ENCODE measurements around the gene ATP6V1B1. TPM values are rescaled to one million over a fixed set of nuclear protein-coding genes. Genes with fewer than 3 reads are reported as not detected.

The ATP6V1B1 gene
- total RNA-seq, 2 donors from 2014 or later, result not detected

DNA sequence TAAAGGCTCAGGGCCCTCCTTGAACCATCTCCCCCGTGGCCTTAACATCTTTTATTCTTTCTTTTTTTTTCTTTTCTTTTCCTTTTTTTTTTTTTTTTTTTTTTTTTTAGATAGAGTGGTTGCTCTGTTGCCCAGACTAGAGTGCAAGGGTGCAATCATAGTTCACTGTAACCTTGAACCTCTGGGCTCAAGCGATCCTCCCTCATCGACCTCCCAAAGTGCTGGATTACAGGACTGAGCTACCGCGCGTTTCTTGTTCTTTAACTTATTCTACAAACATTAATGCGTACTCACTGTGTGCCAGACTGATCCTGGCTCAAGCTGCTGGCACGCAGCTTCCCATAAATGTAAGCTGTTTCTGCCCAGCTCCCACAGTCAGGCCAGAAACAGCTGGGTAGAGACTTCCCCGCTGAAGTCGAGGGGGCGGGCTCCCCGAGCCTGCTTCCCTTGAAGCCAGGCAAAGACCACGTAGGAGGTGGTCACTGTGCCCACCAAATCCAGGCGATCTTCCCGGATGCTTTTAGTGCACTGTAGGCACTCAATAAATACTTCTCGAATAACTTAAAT is 29.2 kb upstream of the ATP6V1B1 start:
- no peak for ATAC-seq (replicated peaks)
- Mint-ChIP-seq H3K9me3 (no peaks in the 10 kb centered on the region), H3K4me3 (peak overlapping the region; percentile 21), H3K36me3 (ENCODE audit: low read depth) (no peaks in the 10 kb centered on the region), H3K27ac (no peak overlapping the region), H3K4me1 (no peaks in the 10 kb centered on the region), H3K27me3 (peaks cover 61% of the 10 kb centered on the region)

GRCh38 chr2:70907130-70908057 is 28.3 kb upstream of the ATP6V1B1 start:
- H3K27me3 Mint-ChIP-seq, result peaks cover 62% of the 10 kb centered on the region
- no peak overlapping the region for H3K27ac Mint-ChIP-seq
- no peaks in the 10 kb centered on the region for H3K36me3 Mint-ChIP-seq (ENCODE audit: low read depth)
- H3K9me3 Mint-ChIP-seq, result no peaks in the 10 kb centered on the region
- no peak for ATAC-seq (replicated peaks)
- no peaks in the 10 kb centered on the region for H3K4me1 Mint-ChIP-seq
- H3K4me3 Mint-ChIP-seq, result peak overlapping the region; percentile 21

- no peak for ATAC-seq (replicated peaks)
- no peaks in the 10 kb centered on the region for H3K36me3 Mint-ChIP-seq (ENCODE audit: low read depth)
- H3K4me3 Mint-ChIP-seq, result no peak overlapping the region
Observed at GRCh38 chr2:70916291-70916690, 19.4 kb upstream of the ATP6V1B1 start.

DNA sequence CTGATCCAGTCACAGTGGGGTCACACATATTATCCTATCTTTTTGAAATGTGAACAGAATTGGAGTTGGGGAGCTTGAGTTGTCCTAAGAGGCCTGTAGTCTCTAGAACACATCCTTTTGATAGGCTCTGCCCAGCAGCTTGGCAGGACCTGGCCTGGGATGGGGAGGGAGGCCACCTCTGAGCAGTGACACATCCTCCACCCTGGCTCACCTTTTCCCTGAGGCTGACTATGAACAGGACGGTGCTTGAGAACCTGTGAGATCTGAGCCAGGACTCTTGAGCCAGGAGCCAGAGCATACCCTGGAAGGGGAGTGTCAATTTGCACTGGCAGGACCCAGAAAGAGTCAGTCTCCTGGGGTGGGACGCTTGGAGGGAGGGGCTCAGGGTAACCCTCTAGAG is 17.7 kb upstream of the ATP6V1B1 start:
- Mint-ChIP-seq H3K9me3 (no peaks in the 10 kb centered on the region), H3K4me3 (no peak overlapping the region), H3K27ac (no peak overlapping the region), H3K4me1 (no peaks in the 10 kb centered on the region), H3K36me3 (ENCODE audit: low read depth) (no peaks in the 10 kb centered on the region), H3K27me3 (peaks cover 19% of the 10 kb centered on the region)
- no peak for ATAC-seq (replicated peaks)

More at GRCh38 chr2:70916291-70916690, 19.4 kb upstream of the ATP6V1B1 start:
- H3K27ac Mint-ChIP-seq, result no peak overlapping the region
- H3K9me3 Mint-ChIP-seq, result no peaks in the 10 kb centered on the region
- H3K4me1 Mint-ChIP-seq, result no peaks in the 10 kb centered on the region
- peaks cover 30% of the 10 kb centered on the region for H3K27me3 Mint-ChIP-seq

- no peak overlapping the region for H3K4me3 Mint-ChIP-seq
- H3K36me3 Mint-ChIP-seq (ENCODE audit: low read depth), result no peaks in the 10 kb centered on the region
- peaks cover 17% of the 10 kb centered on the region for H3K27me3 Mint-ChIP-seq
- no peak overlapping the region for H3K27ac Mint-ChIP-seq
- no peaks in the 10 kb centered on the region for H3K9me3 Mint-ChIP-seq
- ATAC-seq (replicated peaks), result peak; percentile 65
- H3K4me1 Mint-ChIP-seq, result no peaks in the 10 kb centered on the region
Observed at GRCh38 chr2:70919672-70920366, 15.9 kb upstream of the ATP6V1B1 start.

GRCh38 chr2:70920367-70920715 is 15.4 kb upstream of the ATP6V1B1 start:
- Mint-ChIP-seq H3K36me3 (ENCODE audit: low read depth) (no peaks in the 10 kb centered on the region), H3K4me3 (no peak overlapping the region)

DNA sequence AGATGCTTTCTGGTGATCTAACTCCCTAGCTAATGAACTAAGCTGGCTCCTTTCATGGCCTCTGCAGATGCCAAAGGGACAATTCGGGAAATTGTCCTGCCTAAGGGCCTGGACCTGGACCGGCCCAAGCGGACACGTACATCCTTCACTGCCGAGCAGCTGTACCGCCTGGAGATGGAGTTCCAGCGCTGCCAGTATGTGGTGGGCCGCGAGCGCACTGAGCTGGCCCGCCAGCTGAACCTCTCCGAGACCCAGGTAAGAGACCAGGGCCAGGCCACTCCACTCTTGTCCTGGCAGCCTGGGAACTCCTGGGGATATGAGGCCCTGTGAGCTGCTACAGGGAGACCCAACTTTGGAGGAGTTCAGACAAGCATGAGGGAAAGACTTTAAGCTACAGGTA is 14.7 kb upstream of the ATP6V1B1 start:
- Mint-ChIP-seq H3K4me3 (no peak overlapping the region), H3K9me3 (no peaks in the 10 kb centered on the region), H3K27ac (no peak overlapping the region), H3K27me3 (peaks cover 14% of the 10 kb centered on the region), H3K36me3 (ENCODE audit: low read depth) (no peaks in the 10 kb centered on the region), H3K4me1 (no peaks in the 10 kb centered on the region)
- ATAC-seq (replicated peaks), result no peak

More at GRCh38 chr2:70920367-70920715, 15.4 kb upstream of the ATP6V1B1 start:
- no peak overlapping the region for H3K27ac Mint-ChIP-seq
- H3K9me3 Mint-ChIP-seq, result no peaks in the 10 kb centered on the region
- H3K4me1 Mint-ChIP-seq, result no peaks in the 10 kb centered on the region
- peaks cover 16% of the 10 kb centered on the region for H3K27me3 Mint-ChIP-seq
- ATAC-seq (replicated peaks), result no peak

GRCh38 chr2:70921839-70922234 is 13.9 kb upstream of the ATP6V1B1 start:
- no peak overlapping the region for H3K4me3 Mint-ChIP-seq
- no peak overlapping the region for H3K27ac Mint-ChIP-seq
- peaks cover 8% of the 10 kb centered on the region for H3K27me3 Mint-ChIP-seq
- H3K36me3 Mint-ChIP-seq (ENCODE audit: low read depth), result no peaks in the 10 kb centered on the region
- ATAC-seq (replicated peaks), result no peak
- H3K4me1 Mint-ChIP-seq, result no peaks in the 10 kb centered on the region
- no peaks in the 10 kb centered on the region for H3K9me3 Mint-ChIP-seq

- no peaks in the 10 kb centered on the region for H3K9me3 Mint-ChIP-seq
- no peaks in the 10 kb centered on the region for H3K4me1 Mint-ChIP-seq
- no peak overlapping the region for H3K27ac Mint-ChIP-seq
- no peak for ATAC-seq (replicated peaks)
- no peak overlapping the region for H3K4me3 Mint-ChIP-seq
- H3K36me3 Mint-ChIP-seq (ENCODE audit: low read depth), result no peaks in the 10 kb centered on the region
- peaks cover 5% of the 10 kb centered on the region for H3K27me3 Mint-ChIP-seq
Observed at GRCh38 chr2:70922235-70923234, 13.2 kb upstream of the ATP6V1B1 start.

DNA sequence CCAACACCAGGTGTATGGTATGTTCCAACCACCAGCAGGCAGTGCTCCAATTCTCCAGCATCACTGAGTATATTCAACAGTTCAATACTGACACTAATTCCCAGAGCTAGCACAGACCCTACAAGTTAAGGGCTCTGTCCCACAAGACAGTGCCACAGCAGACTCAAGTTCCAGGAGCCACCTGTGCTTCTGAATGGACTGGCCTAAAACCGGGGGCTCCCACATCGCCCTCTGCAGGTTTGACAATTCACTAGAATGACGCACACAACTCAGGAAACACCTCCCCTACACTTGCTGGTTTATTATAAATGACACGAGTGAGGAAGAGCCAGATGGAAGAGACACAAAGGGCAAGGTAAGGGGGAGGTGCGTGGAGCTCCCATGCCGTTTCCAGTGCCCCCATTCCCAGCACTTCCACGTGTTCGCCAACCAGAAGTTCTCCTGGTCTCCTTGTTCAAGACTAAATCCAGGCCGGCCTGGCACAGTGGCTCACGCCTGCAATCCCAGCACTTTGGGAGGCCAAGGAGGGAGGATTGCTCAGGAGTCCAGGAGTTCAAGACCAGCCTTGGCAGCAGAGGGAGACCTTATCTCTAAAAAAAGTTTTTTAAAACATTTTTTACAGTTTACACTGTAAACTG is 12.2 kb upstream of the ATP6V1B1 start:
- Mint-ChIP-seq H3K9me3 (no peaks in the 10 kb centered on the region), H3K4me1 (no peaks in the 10 kb centered on the region), H3K4me3 (no peak overlapping the region), H3K36me3 (ENCODE audit: low read depth) (no peaks in the 10 kb centered on the region), H3K27me3 (peaks cover 3% of the 10 kb centered on the region), H3K27ac (no peak overlapping the region)
- no peak for ATAC-seq (replicated peaks)

DNA sequence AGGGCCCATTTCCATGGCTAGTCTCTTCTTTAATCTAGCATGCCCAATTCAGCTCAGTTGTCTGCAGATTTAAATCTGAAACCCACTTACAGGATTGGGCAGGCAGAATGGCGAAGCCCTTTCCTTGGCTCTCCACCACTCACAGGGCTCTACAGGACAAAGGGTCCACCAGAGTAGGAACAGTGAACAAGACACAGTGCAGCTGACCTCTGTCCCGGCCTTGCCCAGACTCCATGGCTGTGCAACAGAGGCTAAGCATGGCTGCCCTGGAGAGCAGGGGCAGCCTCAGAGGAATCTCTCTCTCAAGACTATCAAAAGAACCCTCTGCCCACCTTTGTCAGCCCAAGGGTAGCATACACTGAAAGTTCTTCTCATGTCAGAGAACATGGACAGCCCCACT is 9.7 kb upstream of the ATP6V1B1 start:
- Mint-ChIP-seq H3K4me3 (no peak overlapping the region), H3K4me1 (no peaks in the 10 kb centered on the region), H3K27me3 (peaks cover 3% of the 10 kb centered on the region), H3K27ac (no peak overlapping the region), H3K9me3 (no peaks in the 10 kb centered on the region), H3K36me3 (ENCODE audit: low read depth) (no peaks in the 10 kb centered on the region)
- ATAC-seq (replicated peaks), result no peak

DNA sequence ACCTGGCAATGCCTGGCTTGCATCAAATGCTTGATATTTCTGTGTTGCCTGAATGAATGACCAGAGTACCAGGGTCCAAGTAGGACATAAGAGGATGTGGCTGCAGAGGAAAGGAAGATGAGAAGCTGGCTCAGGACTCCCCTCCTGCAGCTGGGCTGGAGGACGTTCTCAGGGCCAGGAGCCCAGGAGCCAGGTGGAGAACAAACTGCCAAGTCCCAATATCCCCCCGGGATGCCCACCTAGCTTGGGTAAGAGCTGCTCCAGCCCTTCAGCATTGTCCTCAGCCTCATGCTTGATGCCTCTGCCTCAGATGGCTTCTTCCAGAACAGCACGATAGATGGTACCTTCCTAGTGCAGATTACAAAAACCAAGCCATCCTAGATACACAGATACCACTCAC is 8.6 kb upstream of the ATP6V1B1 start:
- H3K4me1 Mint-ChIP-seq, result no peaks in the 10 kb centered on the region
- no peaks in the 10 kb centered on the region for H3K9me3 Mint-ChIP-seq
- ATAC-seq (replicated peaks), result no peak
- no peak overlapping the region for H3K27ac Mint-ChIP-seq
- no peak overlapping the region for H3K4me3 Mint-ChIP-seq
- H3K27me3 Mint-ChIP-seq, result no peaks in the 10 kb centered on the region
- no peaks in the 10 kb centered on the region for H3K36me3 Mint-ChIP-seq (ENCODE audit: low read depth)

GRCh38 chr2:70927641-70928040 is 8.1 kb upstream of the ATP6V1B1 start:
- Mint-ChIP-seq H3K36me3 (ENCODE audit: low read depth) (no peaks in the 10 kb centered on the region), H3K27ac (no peak overlapping the region), H3K4me3 (no peak overlapping the region)

More at GRCh38 chr2:70927641-70928040, 8.1 kb upstream of the ATP6V1B1 start:
- ATAC-seq (replicated peaks), result no peak
- H3K4me1 Mint-ChIP-seq, result no peaks in the 10 kb centered on the region
- H3K27me3 Mint-ChIP-seq, result no peaks in the 10 kb centered on the region
- no peaks in the 10 kb centered on the region for H3K9me3 Mint-ChIP-seq

All from activated T-helper 17 cell treated with anti-CD3 and anti-CD28 coated beads, Interleukin-2, amount 50 U/mL, for 72 hours (primary cell).